Endothelial cell of umbilical vein (primary cell): ENCODE measurements around the gene SNCAIP. TPM values are rescaled to one million over a fixed set of nuclear protein-coding genes. Genes with fewer than 3 reads are reported as not detected.

Experiments
- BruUV-seq: library from RNA; stranded (reverse); fragments of 400-500 nt; replicated peaks from 2 replicates; lab custom pipeline; 2021; lab: Mats Ljungman, UMichigan
- CTCF ChIA-PET: fragments of 300-600, 350-600 bp; sonication (Branson Sonifier 250); formaldehyde crosslinking; loops from one replicate; lab custom pipeline; 2021; ENCODE audit warnings: antibody characterized with exemption, inconsistent platforms; lab: Charles Lee
- POLR2A ChIA-PET: fragments of 300-600, 350-600 bp; sonication (Branson Sonifier 250); formaldehyde crosslinking; loops from one replicate; lab custom pipeline; 2021; ENCODE audit warnings: antibody characterized with exemption, inconsistent platforms; lab: Charles Lee
- DNase-seq: peaks from one replicate; pipeline ENCODE4 v3.0.0-alpha.2; 2011; ENCODE audit warnings: low read depth, low spot score
- FAIRE-seq: peaks from 2 replicates; lab custom pipeline; 2011; peaks lifted over from hg19 to GRCh38; lab: Jason Lieb, UNC
- H2AFZ ChIP-seq: 2 replicates; pipeline ENCODE4 v1.6.0; 2012; ENCODE audit warnings: low read depth, low read length, control low read depth, inconsistent platforms
- H3K27ac ChIP-seq: 2 replicates; pipeline ENCODE4 v1.5.1; 2011; ENCODE audit warnings: low read depth, mild to moderate bottlenecking, control low read depth, low read length, moderate library complexity; ENCODE audit not compliant: insufficient read depth
- H3K27me3 ChIP-seq, 2 experiments: 2 replicates each; pipeline versions ENCODE4 v1.6.0 to v1.6.1; 2011; ENCODE audit warnings: low read length in 2 of 2, mixed read lengths in 1 of 2; ENCODE audit not compliant: control insufficient read depth in 2 of 2, insufficient read depth in 2 of 2
- H3K36me3 ChIP-seq, 2 experiments: 2 replicates in 1 of 2; 3 replicates in 1 of 2; pipeline ENCODE4 v1.5.1; 2011; ENCODE audit warnings: low read length in 2 of 2, mild to moderate bottlenecking in 1 of 2, moderate library complexity in 1 of 2; ENCODE audit not compliant: control insufficient read depth in 2 of 2, insufficient read depth in 2 of 2; ENCODE audit errors: extremely low read depth in 1 of 2
- H3K4me1 ChIP-seq: 3 replicates; pipeline ENCODE4 v1.5.1; 2011; ENCODE audit warnings: mild to moderate bottlenecking, low read length; ENCODE audit not compliant: control insufficient read depth, insufficient read depth; ENCODE audit errors: extremely low read depth
- H3K4me2 ChIP-seq: 2 replicates; pipeline ENCODE4 v1.6.1; 2011; ENCODE audit warnings: low read length, control low read depth, mixed read lengths; ENCODE audit not compliant: insufficient read depth
- H3K4me3 ChIP-seq, 3 experiments: fragments of 200-600 bp in 1 of 3; sonication (generic), shearing (Covaris generic) in 1 of 3; replicated peaks in 1 of 3; 2 replicates each; pipeline ENCODE4 v1.5.1; 2011 to 2016; ENCODE audit warnings: control low read depth in 3 of 3, low read length in 3 of 3, mild to moderate bottlenecking in 2 of 3, inconsistent platforms in 1 of 3, low read depth in 1 of 3, moderate library complexity in 1 of 3; ENCODE audit not compliant: insufficient read depth in 1 of 3
- H3K79me2 ChIP-seq: 2 replicates; pipeline ENCODE4 v1.6.0; 2012; ENCODE audit warnings: low read length, inconsistent platforms; ENCODE audit not compliant: control insufficient read depth, insufficient read depth
- H3K9ac ChIP-seq: replicated peaks from 2 replicates; pipeline ENCODE3; 2011; ENCODE audit warnings: low read length, control low read depth; ENCODE audit not compliant: insufficient read depth; ENCODE audit errors: extremely low read depth
- H3K9me1 ChIP-seq: replicated peaks from 3 replicates; pipeline ENCODE4 v1.6.0; 2011; ENCODE audit warnings: mild to moderate bottlenecking, low read length; ENCODE audit not compliant: control insufficient read depth, insufficient read depth; ENCODE audit errors: extremely low read depth
- H3K9me3 ChIP-seq: replicated peaks from 2 replicates; pipeline ENCODE4 v1.5.1; 2012; ENCODE audit warnings: low read length, inconsistent platforms; ENCODE audit not compliant: control insufficient read depth, insufficient read depth
- H4K20me1 ChIP-seq: replicated peaks from 2 replicates; pipeline ENCODE3; 2011; ENCODE audit warnings: mild to moderate bottlenecking, low read length; ENCODE audit not compliant: control insufficient read depth, insufficient read depth; ENCODE audit errors: extremely low read depth
- GATA2 ChIP-seq: IDR thresholded peaks from 2 replicates; pipeline ENCODE4 v1.7.0; 2011; ENCODE audit warnings: low read depth, mild to moderate bottlenecking, moderate library complexity, mixed read lengths, low read length; ENCODE audit not compliant: insufficient read length, insufficient read depth
- MYC ChIP-seq: IDR thresholded peaks from one replicate; pipeline ENCODE4 v1.6.1; 2011; ENCODE audit warnings: mild to moderate bottlenecking, low read depth, low read length
- POLR2A ChIP-seq: IDR thresholded peaks from 2 replicates; pipeline ENCODE4 v1.6.1; 2012; ENCODE audit warnings: low read depth, mild to moderate bottlenecking, control low read depth, low read length
- dilution Hi-C: fragments of 300-500 bp; cut with MboI; formaldehyde crosslinking; loops from one replicate; pipeline ENCODE4 v1.15.0; 2019; ENCODE audit warnings: low sequenced_read_pairs; ENCODE audit not compliant: extremely low pct_ligation_motif_present
- intact Hi-C: fragments of 100-400 bp; cut with micrococcal nuclease; formaldehyde crosslinking; loops from one replicate; pipeline ENCODE4 v1.10.0; 2022
- polyA plus RNA-seq, 4 experiments: library from polyadenylated mRNA; depleted of rRNA in 3 of 4; stranded (reverse) in 3 of 4; unstranded in 1 of 4; fragments of >200 nt; gene quantifications; 2 replicates each; pipeline versions ENCODE4 v1.2.1 to v1.2.3, GENCODE V29; 2011 to 2012; ENCODE audit warnings: missing spikeins in 1 of 4
- total RNA-seq: library from RNA; stranded (reverse); gene quantifications from 2 replicates; pipeline ENCODE4 v1.2.3, GENCODE V29; 2021
- TF ChIP-seq, protein P1 (sequence below), 2 donors: IDR thresholded peaks; 1 replicate in 1 of 2; 2 replicates in 1 of 2; pipeline ENCODE4 v1.5.1; 2011; ENCODE audit warnings: low read length in 2 of 2, mild to moderate bottlenecking in 2 of 2, moderate library complexity in 2 of 2, control low read depth in 1 of 2, inconsistent platforms in 1 of 2, low read depth in 1 of 2; ENCODE audit not compliant: insufficient read depth in 1 of 2; ENCODE audit errors: extremely low read depth in 1 of 2
- TF ChIP-seq, protein P2 (sequence below): IDR thresholded peaks from 2 replicates; pipeline ENCODE4 v1.6.1; 2011; ENCODE audit not compliant: insufficient read depth, insufficient read length

Gene SNCAIP
- total and polyA plus RNA-seq, 2 donors (not counting 3 experiments of a cell fraction or from before 2014, with no cell fraction given): 13.1 to 42.0 TPM

DNA sequence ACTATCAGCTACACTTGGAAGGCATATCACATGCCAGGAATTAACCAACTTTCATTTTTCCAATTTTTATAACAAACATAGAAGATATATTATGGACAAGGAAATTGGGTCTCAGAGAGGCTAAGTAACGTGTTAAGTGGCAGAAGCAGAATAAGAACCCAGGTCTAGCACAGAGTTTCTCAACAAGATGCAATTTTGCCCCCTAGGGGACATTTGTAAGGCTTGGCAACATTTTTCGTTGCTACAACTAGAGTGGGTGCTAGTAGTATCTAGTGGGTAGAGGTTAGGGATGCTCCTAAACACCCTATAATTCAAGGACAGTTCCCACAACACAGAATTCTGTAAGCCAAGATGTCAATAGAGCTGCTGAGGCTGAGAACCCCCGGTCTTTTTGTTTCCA, 180.6 kb downstream of the SNCAIP start:
- Histone ChIP-seq H3K9me1 (no peaks in the 10 kb centered on the region), H3K4me2 (no peak overlapping the region), H3K4me1 (no peaks in the 10 kb centered on the region), H3K79me2 (no peaks in the 10 kb centered on the region), H3K36me3 (no peaks in the 10 kb centered on the region), H4K20me1 (no peaks in the 10 kb centered on the region), H3K27me3 (no peaks in the 10 kb centered on the region), H3K4me3 (no peak overlapping the region), H2AFZ (no peak overlapping the region), H3K9me3 (no peaks in the 10 kb centered on the region), H3K9ac (no peak overlapping the region), H3K27ac (no peak overlapping the region)
- FAIRE-seq (peak; percentile 59), DNase-seq (no peak)
- intact Hi-C loops (loop anchor here (1.0 kb wide), 1 partner anchor 299 kb away; no protein-coding TSS in a partner anchor), dilution Hi-C loops (no loop called here)
- ChIA-PET POLR2A (no interaction called here), CTCF (interaction anchor here (1.5 kb wide), 2 partner anchors 10 to 297 kb away, joined by 4 to 6 read pairs; no protein-coding TSS in a partner anchor)
- BruUV-seq: no TSS peak
- no peak for TF ChIP-seq MYC
- TF ChIP-seq, protein P1, sequence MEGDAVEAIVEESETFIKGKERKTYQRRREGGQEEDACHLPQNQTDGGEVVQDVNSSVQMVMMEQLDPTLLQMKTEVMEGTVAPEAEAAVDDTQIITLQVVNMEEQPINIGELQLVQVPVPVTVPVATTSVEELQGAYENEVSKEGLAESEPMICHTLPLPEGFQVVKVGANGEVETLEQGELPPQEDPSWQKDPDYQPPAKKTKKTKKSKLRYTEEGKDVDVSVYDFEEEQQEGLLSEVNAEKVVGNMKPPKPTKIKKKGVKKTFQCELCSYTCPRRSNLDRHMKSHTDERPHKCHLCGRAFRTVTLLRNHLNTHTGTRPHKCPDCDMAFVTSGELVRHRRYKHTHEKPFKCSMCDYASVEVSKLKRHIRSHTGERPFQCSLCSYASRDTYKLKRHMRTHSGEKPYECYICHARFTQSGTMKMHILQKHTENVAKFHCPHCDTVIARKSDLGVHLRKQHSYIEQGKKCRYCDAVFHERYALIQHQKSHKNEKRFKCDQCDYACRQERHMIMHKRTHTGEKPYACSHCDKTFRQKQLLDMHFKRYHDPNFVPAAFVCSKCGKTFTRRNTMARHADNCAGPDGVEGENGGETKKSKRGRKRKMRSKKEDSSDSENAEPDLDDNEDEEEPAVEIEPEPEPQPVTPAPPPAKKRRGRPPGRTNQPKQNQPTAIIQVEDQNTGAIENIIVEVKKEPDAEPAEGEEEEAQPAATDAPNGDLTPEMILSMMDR (IDR thresholded peaks at IDR 0.05; ENCODE audit: extremely low read depth in 1 of 2, insufficient read depth in 1 of 2, low read depth in 1 of 2, low read length in 2 of 2): peak in 1 of 2 donors; percentile 2

DNA sequence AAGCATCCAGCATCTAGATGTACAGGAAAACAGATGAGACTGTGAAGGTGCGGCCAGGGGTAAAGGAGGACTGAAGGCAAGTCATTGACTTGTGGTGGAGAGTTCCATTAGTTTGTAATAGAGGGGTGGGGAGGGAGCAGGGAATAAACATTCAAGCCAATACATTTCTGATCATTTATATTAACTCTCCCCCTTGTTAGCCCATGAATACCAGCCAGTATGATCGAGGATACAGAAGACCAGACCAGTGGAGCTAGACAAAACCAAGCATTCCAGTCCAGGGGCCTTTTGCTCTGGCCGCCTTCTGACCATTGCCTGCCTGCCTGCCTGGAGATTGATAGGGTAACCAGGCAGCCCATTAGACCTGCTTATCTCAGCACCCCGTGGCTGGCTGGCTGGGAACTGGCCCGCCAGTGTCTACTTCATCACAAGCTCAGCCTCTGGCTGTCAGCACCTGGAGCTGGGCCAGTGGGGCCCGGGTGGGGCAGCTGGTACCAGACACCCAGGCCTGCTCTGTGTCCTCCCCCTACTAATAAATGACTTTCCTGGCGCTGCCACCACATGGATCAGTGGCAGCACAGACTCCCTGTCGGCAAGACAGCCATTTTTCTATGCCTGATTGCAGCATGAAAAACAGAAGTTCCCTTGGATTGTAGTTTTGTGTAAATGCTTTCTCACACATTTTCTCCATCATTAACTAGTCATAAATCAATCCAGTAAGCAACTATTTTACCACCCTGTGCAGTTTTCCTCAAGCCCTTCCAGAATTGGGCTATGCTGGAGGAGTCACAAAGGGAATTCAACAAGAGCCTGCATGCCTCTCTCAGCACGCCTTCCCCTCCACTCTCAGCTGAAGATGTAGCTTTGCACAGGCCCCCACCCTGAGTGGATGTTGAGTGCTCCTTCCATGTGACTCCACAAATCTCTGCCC, 181.3 kb downstream of the SNCAIP start:
- intact Hi-C loops: no loop called here
- Histone ChIP-seq H3K27me3 (no peaks in the 10 kb centered on the region), H3K79me2 (no peaks in the 10 kb centered on the region), H3K36me3 (no peaks in the 10 kb centered on the region), H3K9me3 (no peaks in the 10 kb centered on the region), H3K4me1 (no peaks in the 10 kb centered on the region), H3K4me2 (no peak overlapping the region), H3K27ac (no peak overlapping the region), H3K9me1 (no peaks in the 10 kb centered on the region), H3K9ac (no peak overlapping the region), H2AFZ (no peak overlapping the region), H4K20me1 (no peaks in the 10 kb centered on the region), H3K4me3 (no peak overlapping the region)
- no peak for TF ChIP-seq MYC
- TF ChIP-seq, protein P1 (IDR thresholded peaks at IDR 0.05; ENCODE audit: extremely low read depth in 1 of 2, insufficient read depth in 1 of 2, low read depth in 1 of 2, low read length in 2 of 2): no peak
- no peak for TF ChIP-seq GATA2
- TF ChIP-seq POLR2A: no peak
- TF ChIP-seq, protein P2, sequence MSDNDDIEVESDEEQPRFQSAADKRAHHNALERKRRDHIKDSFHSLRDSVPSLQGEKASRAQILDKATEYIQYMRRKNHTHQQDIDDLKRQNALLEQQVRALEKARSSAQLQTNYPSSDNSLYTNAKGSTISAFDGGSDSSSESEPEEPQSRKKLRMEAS: no peak
- FAIRE-seq (no peak), DNase-seq (no peak)
- dilution Hi-C loops: no loop called here
- CTCF ChIA-PET: interaction anchor here (1.5 kb wide), 2 partner anchors 9 to 298 kb away, joined by 4 to 6 read pairs; no protein-coding TSS in a partner anchor
- POLR2A ChIA-PET: no interaction called here
- BruUV-seq: no TSS peak
